ENCODE data around the gene FNTB.

DNA sequence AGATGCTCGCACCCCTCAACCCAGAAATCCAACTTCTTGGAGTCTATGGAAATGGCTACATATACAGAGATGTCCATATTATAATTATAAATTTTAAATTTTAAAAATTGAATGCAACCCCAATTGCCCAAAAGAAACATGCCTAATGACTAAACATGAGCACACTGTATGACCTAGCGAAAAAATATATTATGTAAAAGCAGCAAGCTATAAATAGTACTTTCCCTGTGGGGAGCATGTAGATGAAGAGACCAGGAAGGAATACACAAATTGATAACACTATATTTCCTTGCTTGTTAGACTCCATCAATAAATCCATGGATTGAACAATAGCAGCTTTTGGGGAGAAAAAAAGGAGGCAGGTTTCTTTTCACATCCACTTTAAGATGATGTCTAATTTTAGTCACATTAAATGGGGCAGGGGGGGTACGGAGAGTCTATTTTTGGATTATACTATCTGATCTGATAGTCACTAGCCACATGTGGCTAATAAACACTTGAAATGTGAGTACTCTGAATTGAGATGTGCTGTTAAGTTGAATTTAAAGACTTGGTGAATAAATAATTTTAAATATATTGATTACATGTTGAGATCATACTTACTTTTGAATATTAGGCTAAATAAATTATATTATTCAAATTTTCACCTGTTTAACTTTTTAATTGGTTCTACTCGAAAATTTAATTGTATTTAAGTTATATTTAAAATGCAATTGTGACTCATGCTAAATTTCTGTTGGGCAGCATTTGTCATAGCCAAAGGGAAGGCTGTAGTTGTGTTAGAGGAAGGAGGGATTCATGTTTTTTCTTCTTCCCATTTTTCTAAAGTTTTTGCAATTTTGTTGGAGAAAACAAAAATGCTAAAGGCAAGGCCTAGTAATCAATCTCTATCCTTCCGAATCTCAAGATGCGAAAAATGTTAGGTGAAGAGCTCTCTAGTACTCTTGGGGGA is 98.1 kb downstream of the FNTB start:
- TF ChIP-seq MAX (IDR thresholded peaks at IDR 0.05) = no peak
- no peak for TF ChIP-seq FOXM1 (IDR thresholded peaks at IDR 0.05; ENCODE audit: borderline replicate concordance, low read depth)
- TF ChIP-seq EGR1 (IDR thresholded peaks at IDR 0.05) = no peak
- no peak for TF ChIP-seq ZBTB7A (IDR thresholded peaks at IDR 0.05; ENCODE audit: low read depth)
- no peak for TF ChIP-seq YY1 (IDR thresholded peaks at IDR 0.05; ENCODE audit: low read depth)
- no peak for TF ChIP-seq RAD21 (IDR thresholded peaks at IDR 0.05; ENCODE audit: low read depth)
- no peak for TF ChIP-seq EP300 (IDR thresholded peaks at IDR 0.05; ENCODE audit: borderline replicate concordance)
- TF ChIP-seq REST (IDR thresholded peaks at IDR 0.05; ENCODE audit: low read depth) = no peak
- TF ChIP-seq CREB1 (IDR thresholded peaks at IDR 0.05; ENCODE audit: low read depth) = no peak
- no peak for TF ChIP-seq TEAD4 (IDR thresholded peaks at IDR 0.05)
- TF ChIP-seq, protein P1, sequence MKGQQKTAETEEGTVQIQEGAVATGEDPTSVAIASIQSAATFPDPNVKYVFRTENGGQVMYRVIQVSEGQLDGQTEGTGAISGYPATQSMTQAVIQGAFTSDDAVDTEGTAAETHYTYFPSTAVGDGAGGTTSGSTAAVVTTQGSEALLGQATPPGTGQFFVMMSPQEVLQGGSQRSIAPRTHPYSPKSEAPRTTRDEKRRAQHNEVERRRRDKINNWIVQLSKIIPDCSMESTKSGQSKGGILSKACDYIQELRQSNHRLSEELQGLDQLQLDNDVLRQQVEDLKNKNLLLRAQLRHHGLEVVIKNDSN (IDR thresholded peaks at IDR 0.05) = no peak
- TF ChIP-seq TCF12 (IDR thresholded peaks at IDR 0.05; ENCODE audit: low read depth) = no peak
- no peak for TF ChIP-seq NFIC (IDR thresholded peaks at IDR 0.05)
- no peak for TF ChIP-seq CEBPB (IDR thresholded peaks at IDR 0.05)
